ENCODE data around the gene PDE9A.
"Not testable (repeated sequence)": the region's sequence is repeated elsewhere in the genome, so short reads cannot be mapped to it uniquely, and the experiment has no call there.

- not testable (repeated sequence) for TF ChIP-seq CTCF (IDR thresholded peaks at IDR 0.05); EZH2 (IDR thresholded peaks at IDR 0.05; ENCODE audit: borderline replicate concordance, insufficient read depth, low read depth, low read length, poor library complexity, severe bottlenecking)
These were observed 24.9 kb upstream of the PDE9A start for GRCh38 chr21:42628466-42629061.
